IPS-18a (cell line): ENCODE results near the gene DHRS7.

Experiments
- H3K27ac ChIP-seq: one replicate; pipeline ENCODE4 v1.5.1; 2013; ENCODE audit warnings: low read length
- H3K27me3 ChIP-seq: one replicate; pipeline ENCODE4 v1.6.1; 2013; ENCODE audit warnings: mild to moderate bottlenecking, low read length; ENCODE audit not compliant: control insufficient read depth, insufficient read depth
- H3K36me3 ChIP-seq: one replicate; pipeline ENCODE4 v1.6.1; 2013; ENCODE audit warnings: low read depth, low read length; ENCODE audit not compliant: control insufficient read depth
- H3K4me1 ChIP-seq: one replicate; pipeline ENCODE4 v1.6.1; 2013; ENCODE audit warnings: low read depth, low read length; ENCODE audit not compliant: control insufficient read depth
- H3K4me3 ChIP-seq: one replicate; pipeline ENCODE4 v1.5.1; 2013; ENCODE audit warnings: low read length
- H3K9ac ChIP-seq: one replicate; pipeline ENCODE4 v1.6.1; 2013; ENCODE audit warnings: mild to moderate bottlenecking, low read length, moderate library complexity
- H3K9me3 ChIP-seq: one replicate; pipeline ENCODE4 v1.6.1; 2013; ENCODE audit warnings: low read depth, low read length; ENCODE audit not compliant: control insufficient read depth

DHRS7 gene

DNA sequence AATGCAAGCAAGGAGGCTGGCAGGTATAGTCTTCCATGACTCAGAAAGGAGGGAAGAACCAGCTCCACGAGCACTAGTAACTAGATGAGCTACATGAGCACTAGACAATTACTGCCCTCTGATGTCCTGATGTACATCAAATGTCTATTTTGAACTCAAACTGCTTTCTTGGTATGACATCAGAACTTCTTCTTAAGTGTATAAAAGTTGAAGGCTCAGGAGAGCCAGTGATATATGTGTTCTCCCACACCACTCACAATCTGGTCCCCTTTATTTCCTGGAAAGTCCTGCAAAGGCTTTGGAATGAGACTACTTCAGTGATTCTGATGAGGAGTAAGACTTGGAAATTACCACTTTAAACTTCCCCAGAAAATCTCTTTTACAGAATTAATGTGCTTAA, 18.5 kb upstream of the DHRS7 start:
- H3K27me3 ChIP-seq, result no peaks in the 10 kb centered on the region
- no peak overlapping the region for H3K9ac ChIP-seq
- no peaks in the 10 kb centered on the region for H3K9me3 ChIP-seq
- H3K36me3 ChIP-seq, result no peaks in the 10 kb centered on the region
- no peak overlapping the region for H3K27ac ChIP-seq
- peak overlapping the region; percentile 39 for H3K4me3 ChIP-seq
- no peaks in the 10 kb centered on the region for H3K4me1 ChIP-seq

GRCh38 chr14:60183138-60183537, 17.9 kb upstream of the DHRS7 start:
- H3K4me3 ChIP-seq, result no peak overlapping the region
- H3K9me3 ChIP-seq, result peaks cover 5% of the 10 kb centered on the region
- no peak overlapping the region for H3K27ac ChIP-seq
- H3K36me3 ChIP-seq, result no peaks in the 10 kb centered on the region
- H3K4me1 ChIP-seq, result no peaks in the 10 kb centered on the region
- no peak overlapping the region for H3K9ac ChIP-seq
- no peaks in the 10 kb centered on the region for H3K27me3 ChIP-seq

DNA sequence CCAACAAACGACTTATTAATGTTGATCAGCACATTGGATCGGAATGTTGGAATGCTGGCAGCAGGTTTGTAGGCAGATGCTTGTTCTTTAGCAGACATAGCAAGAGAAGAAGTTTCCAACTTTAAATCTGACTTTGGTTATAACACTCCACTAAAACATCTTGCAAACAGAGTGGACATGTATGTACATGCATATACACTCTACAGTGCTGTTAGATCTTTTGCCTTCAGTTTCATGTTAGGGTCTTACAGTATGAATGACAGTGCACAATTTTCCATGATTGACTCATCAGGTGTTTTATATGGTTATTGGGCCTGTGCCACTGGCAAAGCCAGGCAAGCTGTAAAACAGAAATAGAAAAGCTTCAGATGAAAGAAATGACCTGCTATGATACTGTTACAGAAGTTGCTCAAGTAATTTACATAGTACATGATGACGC, 14.3 kb upstream of the DHRS7 start:
- no peak overlapping the region for H3K4me3 ChIP-seq
- H3K9ac ChIP-seq, result no peak overlapping the region
- no peaks in the 10 kb centered on the region for H3K27me3 ChIP-seq
- no peaks in the 10 kb centered on the region for H3K36me3 ChIP-seq
- peaks cover under 1% of the 10 kb centered on the region for H3K4me1 ChIP-seq
- H3K27ac ChIP-seq, result no peak overlapping the region
- peaks cover 5% of the 10 kb centered on the region for H3K9me3 ChIP-seq

DNA sequence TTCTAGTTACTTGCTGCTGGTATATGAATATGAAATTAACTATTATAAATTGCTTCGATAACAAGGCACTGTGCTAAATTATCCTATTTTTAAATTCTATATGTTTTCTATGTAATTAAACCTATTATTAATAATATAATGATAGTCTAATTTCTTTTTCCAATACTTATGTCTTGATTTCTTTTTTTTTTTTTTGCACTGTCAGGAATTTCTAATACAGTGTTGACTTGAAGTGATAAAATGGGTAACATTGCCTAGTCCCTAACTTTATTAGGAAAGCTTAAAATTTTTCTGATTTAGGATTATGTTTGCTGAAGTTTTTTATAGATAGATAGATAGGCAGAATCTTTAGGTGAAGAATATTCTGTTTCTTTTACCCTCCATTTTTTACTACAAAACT, 13.6 kb upstream of the DHRS7 start:
- peaks cover 4% of the 10 kb centered on the region for H3K4me1 ChIP-seq
- no peak overlapping the region for H3K9ac ChIP-seq
- no peak overlapping the region for H3K27ac ChIP-seq
- H3K9me3 ChIP-seq, result peaks cover 5% of the 10 kb centered on the region
- no peaks in the 10 kb centered on the region for H3K36me3 ChIP-seq
- no peak overlapping the region for H3K4me3 ChIP-seq
- no peaks in the 10 kb centered on the region for H3K27me3 ChIP-seq

- Histone ChIP-seq H3K27me3 (no peaks in the 10 kb centered on the region), H3K4me3 (no peak overlapping the region), H3K9ac (no peak overlapping the region), H3K9me3 (peaks cover 5% of the 10 kb centered on the region), H3K4me1 (peaks cover 4% of the 10 kb centered on the region), H3K36me3 (no peaks in the 10 kb centered on the region), H3K27ac (no peak overlapping the region)
Observed at GRCh38 chr14:60178164-60178563, 13.0 kb upstream of the DHRS7 start.

- Histone ChIP-seq H3K9ac (no peak overlapping the region), H3K4me3 (no peak overlapping the region), H3K36me3 (no peaks in the 10 kb centered on the region), H3K27me3 (no peaks in the 10 kb centered on the region), H3K9me3 (peaks cover 5% of the 10 kb centered on the region), H3K27ac (no peak overlapping the region), H3K4me1 (peaks cover 4% of the 10 kb centered on the region)
Observed at GRCh38 chr14:60175255-60175902, 10.2 kb upstream of the DHRS7 start.

GRCh38 chr14:60174352-60175254, 9.4 kb upstream of the DHRS7 start:
- Histone ChIP-seq H3K36me3 (no peaks in the 10 kb centered on the region), H3K4me1 (peaks cover 4% of the 10 kb centered on the region), H3K4me3 (no peak overlapping the region), H3K9ac (no peak overlapping the region), H3K27me3 (no peaks in the 10 kb centered on the region), H3K9me3 (peaks cover 5% of the 10 kb centered on the region), H3K27ac (no peak overlapping the region)

- no peaks in the 10 kb centered on the region for H3K27me3 ChIP-seq
- H3K4me3 ChIP-seq, result no peak overlapping the region
- H3K9me3 ChIP-seq, result no peaks in the 10 kb centered on the region
Observed at GRCh38 chr14:60171690-60172089, 6.5 kb upstream of the DHRS7 start.

DNA sequence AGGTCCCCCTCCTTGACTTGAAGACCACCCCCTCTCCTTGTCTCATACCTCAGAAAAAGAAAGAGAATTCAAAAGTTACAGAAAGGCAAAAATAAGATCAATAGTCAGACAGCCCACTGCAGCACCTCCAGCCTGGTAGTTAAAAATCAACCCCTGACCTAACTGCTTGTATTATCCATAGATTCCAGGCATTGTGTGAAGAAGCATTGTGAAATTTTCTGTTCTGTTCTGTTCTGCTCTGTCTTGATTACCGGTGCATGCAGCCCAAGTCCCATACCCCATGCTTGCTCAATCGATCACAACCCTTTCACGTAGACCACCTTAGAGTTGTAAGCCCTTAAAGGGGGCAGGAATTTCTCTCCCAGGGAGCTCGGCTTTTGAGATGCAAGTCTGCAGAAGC, 5.8 kb upstream of the DHRS7 start:
- H3K9ac ChIP-seq, result no peak overlapping the region
- H3K36me3 ChIP-seq, result no peaks in the 10 kb centered on the region
- no peak overlapping the region for H3K4me3 ChIP-seq
- H3K9me3 ChIP-seq, result no peaks in the 10 kb centered on the region
- H3K27me3 ChIP-seq, result peaks cover 3% of the 10 kb centered on the region
- no peak overlapping the region for H3K27ac ChIP-seq
- peaks cover 4% of the 10 kb centered on the region for H3K4me1 ChIP-seq

More at GRCh38 chr14:60171690-60172089, 6.5 kb upstream of the DHRS7 start:
- Histone ChIP-seq H3K4me1 (peaks cover 4% of the 10 kb centered on the region), H3K36me3 (no peaks in the 10 kb centered on the region), H3K27ac (no peak overlapping the region), H3K9ac (no peak overlapping the region)

DNA sequence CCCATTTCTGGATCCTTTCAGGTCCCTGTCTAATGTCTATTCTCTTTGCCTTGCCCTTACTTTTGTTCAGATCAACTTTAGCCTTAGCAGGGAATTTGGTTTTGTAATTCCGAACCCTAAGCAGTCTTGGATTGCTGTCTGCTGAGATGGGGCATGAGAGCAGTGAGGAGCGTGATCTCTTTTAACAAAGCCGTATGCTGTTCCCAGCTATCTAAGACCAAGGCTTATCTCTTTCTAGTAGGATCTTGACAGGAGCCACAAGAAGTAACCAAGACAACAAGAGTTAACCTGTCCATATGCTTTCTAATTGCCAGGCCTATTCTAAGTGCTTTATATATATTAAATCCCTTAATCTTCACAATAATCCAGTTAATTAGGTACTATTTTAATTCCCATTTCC, 4.5 kb upstream of the DHRS7 start:
- H3K4me1 ChIP-seq, result peaks cover 4% of the 10 kb centered on the region
- no peak overlapping the region for H3K9ac ChIP-seq
- H3K9me3 ChIP-seq, result no peaks in the 10 kb centered on the region
- H3K27ac ChIP-seq, result no peak overlapping the region
- H3K36me3 ChIP-seq, result no peaks in the 10 kb centered on the region
- H3K27me3 ChIP-seq, result peaks cover 6% of the 10 kb centered on the region
- H3K4me3 ChIP-seq, result no peak overlapping the region

DNA sequence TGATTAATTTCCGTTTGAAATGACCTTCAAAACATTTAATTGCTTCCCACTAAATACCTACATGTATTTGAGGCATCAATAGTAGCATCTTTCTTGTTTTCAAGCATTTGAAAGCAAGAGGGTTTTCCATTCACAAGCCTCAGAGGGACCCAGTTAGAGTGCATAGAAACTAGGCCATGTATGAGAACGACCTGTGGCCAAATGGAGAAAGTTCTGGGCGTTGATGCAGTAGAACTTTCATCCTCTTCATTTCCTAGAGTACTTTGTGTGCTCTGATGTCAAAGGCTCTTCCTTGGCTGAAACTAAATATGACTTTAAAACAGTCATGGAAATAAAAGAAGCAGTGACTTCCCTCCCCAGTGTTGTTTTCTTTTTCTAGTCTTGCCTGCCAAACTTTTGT, 944 bp upstream of the DHRS7 start:
- Histone ChIP-seq H3K9me3 (no peaks in the 10 kb centered on the region), H3K36me3 (no peaks in the 10 kb centered on the region), H3K27ac (no peak overlapping the region), H3K4me3 (peak overlapping the region; percentile 93), H3K27me3 (peaks cover 6% of the 10 kb centered on the region), H3K9ac (no peak overlapping the region), H3K4me1 (peaks cover 9% of the 10 kb centered on the region)

DNA sequence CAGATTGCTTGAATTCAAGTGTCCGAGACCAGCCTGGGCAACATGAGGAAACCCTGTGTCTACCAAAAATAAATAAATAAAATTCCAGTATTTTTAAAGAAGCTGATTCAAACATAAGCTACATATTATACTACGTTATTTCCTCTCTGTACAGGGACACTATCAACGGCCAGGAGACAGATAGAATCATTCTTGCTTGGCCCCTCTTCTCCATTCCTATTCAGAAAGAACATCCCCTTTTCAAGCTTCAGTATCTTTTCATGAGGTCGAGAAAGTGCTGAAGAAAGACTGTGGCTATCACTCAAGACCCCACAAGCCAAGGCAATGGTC, 314 bp upstream of the DHRS7 start:
- H3K27ac ChIP-seq, result no peak overlapping the region
- no peaks in the 10 kb centered on the region for H3K9me3 ChIP-seq
- H3K4me1 ChIP-seq, result peaks cover 9% of the 10 kb centered on the region
- peaks cover 6% of the 10 kb centered on the region for H3K27me3 ChIP-seq
- peak overlapping the region; percentile 2 for H3K9ac ChIP-seq
- no peaks in the 10 kb centered on the region for H3K36me3 ChIP-seq
- H3K4me3 ChIP-seq, result peak overlapping the region; percentile 93
